ENCODE data around the gene CCDC30. TPM values are rescaled to one million over a fixed set of nuclear protein-coding genes. Genes with fewer than 3 reads are reported as not detected.
"Not testable (repeated sequence)": the region's sequence is repeated elsewhere in the genome, so short reads cannot be mapped to it uniquely, and the experiment has no call there.

The CCDC30 gene
- polyA plus RNA-seq, 10 donors: 1.4 to 3.2 (median 2.1) TPM

- no peak for DNase-seq
Measured at GRCh38 chr1:42524330-42524729, 61.2 kb downstream of the CCDC30 start.

DNA sequence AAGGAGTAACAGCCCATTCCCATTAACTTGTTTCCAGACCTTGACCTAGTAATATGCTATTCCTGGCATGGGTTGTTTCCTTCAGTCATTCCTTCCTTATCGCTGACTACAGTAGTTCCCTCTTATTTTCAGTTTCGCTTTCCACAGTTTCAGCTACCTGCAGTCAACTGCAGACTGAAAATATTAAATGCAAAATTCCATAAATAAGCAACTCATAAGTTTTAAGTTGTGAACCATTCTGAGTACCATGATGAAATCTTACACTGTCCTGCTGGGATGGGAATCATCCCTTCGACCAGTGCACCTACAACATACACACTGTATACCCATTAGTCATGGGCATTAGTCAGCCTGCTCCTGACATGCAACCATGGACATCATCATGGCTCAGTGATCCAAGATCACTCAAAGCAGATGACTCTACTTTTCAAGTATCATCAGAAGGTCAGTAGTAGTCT is 66.7 kb downstream of the CCDC30 start:
- DNase-seq: peak in 1 of 3 donors; percentile 23

- DNase-seq: no peak
Measured at GRCh38 chr1:42531043-42531442, 68.0 kb downstream of the CCDC30 start.

- no peak for DNase-seq
Measured at GRCh38 chr1:42533101-42533863, 70.2 kb downstream of the CCDC30 start.

DNA sequence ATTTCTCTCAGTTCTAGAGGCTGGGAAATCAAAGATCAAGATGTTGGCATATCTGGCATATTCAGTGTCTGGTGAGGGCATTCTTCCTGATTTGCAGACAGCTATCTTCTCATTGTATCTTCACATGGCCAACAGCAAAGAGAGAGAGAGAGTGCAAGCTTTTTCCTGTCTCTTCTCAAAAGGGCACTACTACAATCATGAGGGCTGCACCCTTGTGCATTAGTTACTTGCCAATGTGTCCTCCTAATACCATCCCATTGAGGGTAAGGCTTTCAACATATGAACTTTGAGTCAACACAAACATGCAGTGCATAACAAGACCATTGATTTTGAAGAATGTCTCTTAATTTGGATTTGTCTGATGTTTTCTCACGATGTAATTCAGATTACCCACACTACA is 78.0 kb downstream of the CCDC30 start:
- DNase-seq: no peak

DNA sequence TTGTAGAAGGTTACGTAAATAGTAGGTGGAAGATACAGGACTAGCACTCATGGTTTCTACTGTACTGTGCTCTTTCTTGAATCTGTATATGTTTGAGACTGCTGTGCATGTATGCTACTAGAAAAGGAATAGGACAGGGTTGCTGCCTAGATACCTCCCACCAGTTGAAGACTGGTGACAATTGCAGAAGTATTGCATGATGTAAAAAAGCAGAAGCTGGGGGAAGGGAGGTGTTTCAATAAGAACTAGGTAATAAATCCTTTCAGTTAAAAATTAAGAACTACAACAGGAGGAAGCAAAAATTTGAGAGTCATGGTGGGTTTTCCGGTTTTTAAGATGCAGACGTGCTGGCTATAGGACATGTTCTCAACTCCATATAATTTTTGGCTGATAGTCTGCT is 88.1 kb downstream of the CCDC30 start:
- DNase-seq: no peak

DNA sequence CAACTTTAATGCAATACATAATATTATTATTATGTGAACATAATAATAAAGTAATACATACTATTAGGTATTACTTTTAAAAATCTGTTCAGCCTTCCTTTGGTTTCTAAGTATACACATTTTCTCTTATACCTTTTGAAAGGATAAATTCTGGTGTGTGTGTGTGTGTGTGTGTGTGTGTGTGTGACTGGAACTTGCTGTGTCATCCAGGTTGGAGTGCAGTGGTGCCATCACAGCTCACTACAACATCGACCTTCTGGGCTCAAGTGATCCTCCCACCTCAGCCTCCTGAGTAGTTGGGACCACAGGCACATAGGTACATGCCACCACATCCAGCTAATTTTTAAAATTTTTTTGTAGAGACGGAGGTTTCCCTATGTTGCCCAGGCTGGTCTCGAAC is 88.5 kb downstream of the CCDC30 start:
- DNase-seq: no peak

GRCh38 chr1:42552636-42553035 is 89.5 kb downstream of the CCDC30 start:
- DNase-seq: no peak

- no peak for DNase-seq
Measured at GRCh38 chr1:42557230-42557851, 94.3 kb downstream of the CCDC30 start.

GRCh38 chr1:42567038-42567437 is 104.0 kb downstream of the CCDC30 start:
- no peak for DNase-seq

- no peak for DNase-seq
Measured at GRCh38 chr1:42576935-42577334, 113.8 kb downstream of the CCDC30 start.

DNA sequence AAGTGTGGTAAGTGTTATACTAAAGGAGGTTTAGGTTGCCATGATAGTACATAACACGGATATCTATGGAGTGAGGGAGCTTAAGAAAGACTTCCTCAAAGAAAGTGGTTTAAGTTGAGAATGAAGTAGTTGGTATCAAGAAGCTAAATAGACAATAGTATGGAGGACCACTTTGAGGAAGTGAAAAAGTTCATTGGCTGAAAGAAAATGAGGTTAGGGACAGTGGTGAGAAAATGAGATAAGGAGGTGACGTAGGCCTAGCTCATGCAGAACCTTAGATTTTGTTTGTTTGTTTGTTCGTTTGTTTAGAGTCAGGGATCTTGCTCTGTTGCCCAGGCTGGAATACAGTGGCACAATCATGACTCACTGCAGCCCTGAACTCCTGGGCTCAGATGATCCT is 122.9 kb downstream of the CCDC30 start:
- no peak for DNase-seq

GRCh38 chr1:42587753-42588152 is 124.7 kb downstream of the CCDC30 start:
- DNase-seq: no peak

- no peak for DNase-seq
Measured at GRCh38 chr1:42592811-42593210, 129.7 kb downstream of the CCDC30 start.

DNA sequence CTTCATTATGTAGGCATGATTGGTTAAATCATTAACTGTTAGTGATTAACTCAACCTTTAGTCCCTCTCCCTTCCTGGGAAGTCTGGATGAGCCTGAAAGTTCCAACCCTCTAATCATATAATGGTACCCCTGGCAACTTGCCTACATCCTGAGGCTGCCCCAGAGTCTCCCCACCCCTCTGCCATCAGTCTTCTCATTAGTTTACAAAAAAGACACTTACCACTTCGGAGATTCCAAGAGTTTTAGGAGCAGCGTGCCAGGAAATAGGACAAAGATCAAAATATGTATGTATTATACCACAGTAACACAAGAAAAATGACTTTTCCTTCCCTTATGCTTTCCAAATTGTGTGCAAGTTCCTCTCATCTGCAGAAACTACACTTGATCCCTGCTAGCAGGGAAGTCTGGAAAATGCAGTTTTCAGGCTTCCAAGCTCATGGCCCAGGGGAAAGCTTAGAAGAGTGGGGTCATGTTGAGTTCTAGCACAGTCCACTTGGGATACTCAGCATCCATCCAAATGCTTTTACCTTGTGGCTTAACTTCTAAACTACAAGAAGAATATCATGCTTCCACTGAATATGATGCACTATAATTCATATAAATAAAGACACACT is 130.5 kb downstream of the CCDC30 start:
- peak in 1 of 3 donors; percentile 58 for DNase-seq

GRCh38 chr1:42601472-42601871 is 138.4 kb downstream of the CCDC30 start:
- DNase-seq: no peak

GRCh38 chr1:42613803-42614131 is 150.7 kb downstream of the CCDC30 start:
- no peak for DNase-seq

DNA sequence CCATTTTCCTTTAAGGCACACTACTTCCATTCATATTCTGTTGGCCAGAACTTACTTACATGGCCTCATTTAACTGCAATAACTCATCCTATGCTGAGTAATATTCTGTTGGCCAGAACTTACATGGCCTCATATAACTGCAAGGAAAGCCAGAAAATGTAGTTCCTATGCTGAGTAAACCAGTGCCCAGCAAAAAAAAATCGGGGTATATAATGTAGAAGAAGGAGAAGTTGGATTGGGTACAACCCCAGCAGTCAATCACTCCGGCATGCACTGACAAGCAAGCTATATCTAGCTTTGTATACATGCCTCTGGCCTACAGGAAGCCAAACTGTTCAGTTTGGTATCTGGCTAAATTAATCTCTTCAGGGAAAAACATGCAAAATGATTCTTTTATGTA is 155.8 kb downstream of the CCDC30 start:
- peak in 1 of 3 donors; percentile 15 for DNase-seq

GRCh38 chr1:42620307-42620706 is 157.2 kb downstream of the CCDC30 start:
- DNase-seq: no peak

DNA sequence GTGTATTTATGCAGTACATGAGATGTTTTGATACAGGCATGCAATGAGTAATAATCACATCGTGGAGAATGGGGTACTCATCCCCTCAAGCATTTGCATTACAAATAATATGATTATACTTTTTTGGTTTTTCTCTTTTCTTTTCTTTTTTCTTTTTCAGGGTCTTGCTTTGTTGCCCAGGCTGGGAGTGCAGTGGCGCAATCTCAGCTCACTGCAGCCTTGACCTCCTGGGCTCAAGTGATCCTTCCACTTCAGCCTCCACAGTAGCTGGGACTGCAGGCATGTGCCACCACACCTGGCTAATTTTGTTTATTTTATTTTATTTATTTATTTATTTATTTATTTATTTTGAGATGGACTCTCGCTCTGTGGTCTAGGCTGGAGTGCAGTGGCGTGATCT is 158.1 kb downstream of the CCDC30 start:
- not testable (repeated sequence) for DNase-seq

DNA sequence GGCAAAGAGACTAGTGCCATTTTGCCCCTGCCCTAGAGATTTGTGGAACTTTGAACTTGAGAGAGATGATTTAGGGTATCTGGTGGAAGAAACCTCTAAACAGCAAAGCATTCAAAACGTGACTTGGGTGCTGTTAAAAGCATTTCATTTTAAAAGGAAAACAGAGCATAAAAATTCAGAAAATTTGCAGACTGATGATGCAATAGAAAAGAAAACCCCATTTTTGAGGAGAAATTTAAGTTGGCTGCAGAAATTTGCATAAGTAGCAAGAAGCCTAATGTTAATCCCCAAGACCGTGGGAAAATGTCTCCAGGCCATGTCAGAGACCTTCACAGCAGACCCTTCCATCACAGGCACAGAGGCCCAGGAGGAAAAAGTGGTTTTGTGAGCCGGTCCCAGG is 164.1 kb downstream of the CCDC30 start:
- DNase-seq: not testable (repeated sequence)

DNA sequence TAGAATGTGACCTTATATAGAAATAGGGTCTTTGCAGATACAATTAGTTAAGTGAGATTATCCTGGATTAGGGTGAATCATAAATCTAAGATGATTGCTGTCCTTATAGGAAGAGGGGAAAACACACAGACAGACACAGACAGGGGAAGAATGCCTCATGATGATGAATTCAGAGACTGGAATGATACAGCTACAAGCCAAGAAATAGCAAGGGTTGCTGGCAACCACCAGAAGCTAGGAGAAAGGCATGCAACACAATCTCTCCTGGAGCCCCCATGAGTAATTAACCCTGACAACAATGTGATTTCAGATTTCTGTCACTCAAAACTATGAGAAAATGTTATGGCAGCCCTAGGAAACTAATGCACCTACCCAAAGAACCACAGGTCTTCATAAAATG is 176.0 kb downstream of the CCDC30 start:
- DNase-seq: peak in 1 of 3 donors; percentile 1

DNA sequence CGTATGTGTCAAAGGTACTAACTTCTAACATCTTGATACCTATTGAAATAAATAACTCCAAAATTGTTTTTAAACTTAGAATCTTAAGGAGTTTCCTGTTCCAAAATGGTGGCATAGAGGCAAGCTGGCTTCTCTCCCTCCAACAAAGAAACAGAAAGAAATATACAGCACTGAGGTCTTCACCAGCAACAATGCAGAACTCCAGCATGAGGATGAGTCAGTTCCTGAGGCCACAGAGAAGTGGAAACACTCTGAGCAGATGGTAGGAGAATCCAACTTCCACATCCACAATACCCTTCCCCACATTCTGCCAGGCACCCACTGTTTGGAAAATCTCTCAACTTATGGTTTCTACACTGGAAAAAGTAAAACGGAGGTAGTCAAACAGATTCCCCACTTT is 183.0 kb downstream of the CCDC30 start:
- no peak for DNase-seq

Data from muscle of back (tissue), 11 donors.